Measurements from ENCODE around the gene TRIM63.

TRIM63 gene

GRCh38 chr1:26032656-26033357 lies 34.6 kb downstream of the TRIM63 start:
- DNase-seq: no peak

DNA sequence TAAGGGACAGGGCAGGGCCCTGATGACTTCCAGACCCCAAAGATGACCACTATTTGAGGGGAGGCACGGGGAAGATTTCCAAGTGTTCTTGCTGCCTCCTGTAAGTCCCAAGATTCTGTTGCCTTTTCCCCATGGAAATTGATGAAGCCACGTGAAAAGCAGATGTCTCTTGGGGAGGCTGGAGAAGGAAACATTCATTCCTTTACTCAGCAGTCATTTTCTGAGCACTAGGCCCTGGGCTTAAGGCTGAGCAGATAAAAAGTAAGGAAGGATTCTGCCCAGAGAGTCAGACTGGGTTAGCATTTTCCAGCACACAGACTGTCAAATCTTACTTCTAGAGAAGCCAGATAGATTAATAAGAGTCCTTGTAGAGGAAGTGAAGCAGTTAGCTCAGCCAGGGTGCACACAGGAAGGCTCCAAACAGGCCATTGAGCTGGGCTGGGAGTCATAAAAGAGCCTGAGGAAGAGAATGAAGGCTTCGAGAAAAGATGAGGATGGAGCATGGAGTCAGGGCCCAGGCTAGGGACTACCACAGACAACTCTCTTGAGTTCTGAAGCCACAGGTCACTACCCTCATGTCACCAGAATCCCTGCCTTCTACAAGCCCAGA lies 35.7 kb downstream of the TRIM63 start:
- DNase-seq: no peak

GRCh38 chr1:26031196-26031595 lies 36.2 kb downstream of the TRIM63 start:
- DNase-seq: no peak

- DNase-seq: no peak
Observed at GRCh38 chr1:26029864-26030481, 37.5 kb downstream of the TRIM63 start.

DNA sequence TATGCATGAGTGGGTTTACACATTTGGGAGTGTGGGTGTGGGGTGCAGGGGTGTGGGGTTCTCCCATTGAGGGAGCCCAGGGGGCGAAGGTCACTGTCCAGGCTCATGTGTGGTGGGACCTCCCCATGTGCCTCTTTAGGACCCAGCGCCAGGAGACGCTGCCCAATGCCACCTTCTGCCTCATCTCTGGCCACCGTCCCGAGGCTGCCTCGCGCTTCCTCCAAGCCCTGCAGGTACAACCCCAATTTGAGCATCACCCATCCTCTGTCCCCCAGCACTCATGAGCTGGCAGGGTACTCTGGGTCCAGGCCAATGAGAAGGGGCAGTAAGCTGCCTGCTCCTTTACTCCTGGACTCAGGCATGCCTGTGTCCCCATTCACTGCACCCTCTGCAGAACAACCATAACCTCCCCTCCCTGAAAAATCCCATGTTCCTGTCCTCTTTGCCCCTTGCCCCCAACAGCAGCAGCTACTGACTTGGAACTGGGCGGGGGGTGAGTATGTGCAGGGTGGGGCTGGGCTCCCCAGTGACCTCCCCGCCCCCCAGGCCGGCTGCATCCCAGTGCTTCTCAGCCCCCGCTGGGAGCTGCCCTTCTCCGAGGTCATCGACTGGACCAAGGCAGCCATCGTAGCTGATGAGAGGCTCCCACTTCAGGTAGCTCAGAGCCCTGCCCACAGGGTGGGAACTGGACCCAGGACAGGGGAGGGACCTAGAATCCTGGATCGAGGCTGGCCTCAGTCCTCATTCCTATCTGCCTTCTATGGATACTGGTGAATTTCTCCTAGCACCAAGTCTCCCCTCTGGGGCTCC lies 38.2 kb downstream of the TRIM63 start:
- no peak for DNase-seq

DNA sequence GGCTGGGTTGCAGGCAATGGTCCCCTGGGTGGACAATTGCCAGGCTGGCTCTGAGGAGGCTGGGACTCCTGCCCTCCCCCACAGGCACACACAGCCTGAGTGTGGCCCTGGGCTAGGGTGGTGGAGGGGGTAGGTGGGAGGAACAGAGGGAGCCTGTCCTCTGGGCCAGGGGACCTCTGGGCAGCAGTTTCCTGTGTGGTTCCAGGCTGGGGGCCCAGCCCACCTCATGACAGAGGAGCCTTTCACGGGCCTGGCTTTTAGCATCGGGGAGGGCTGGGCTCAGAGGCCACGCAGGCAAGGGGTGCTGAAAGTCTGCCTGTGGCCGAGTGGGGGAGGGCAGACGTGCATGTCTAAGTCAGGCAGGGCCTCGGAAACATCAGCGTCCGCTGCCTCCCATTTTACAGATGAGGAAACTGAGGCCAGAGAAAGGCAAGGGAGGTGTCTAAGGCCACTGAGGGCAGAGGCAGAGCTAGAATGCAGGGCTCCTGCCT lies 38.9 kb downstream of the TRIM63 start:
- DNase-seq: no peak

DNA sequence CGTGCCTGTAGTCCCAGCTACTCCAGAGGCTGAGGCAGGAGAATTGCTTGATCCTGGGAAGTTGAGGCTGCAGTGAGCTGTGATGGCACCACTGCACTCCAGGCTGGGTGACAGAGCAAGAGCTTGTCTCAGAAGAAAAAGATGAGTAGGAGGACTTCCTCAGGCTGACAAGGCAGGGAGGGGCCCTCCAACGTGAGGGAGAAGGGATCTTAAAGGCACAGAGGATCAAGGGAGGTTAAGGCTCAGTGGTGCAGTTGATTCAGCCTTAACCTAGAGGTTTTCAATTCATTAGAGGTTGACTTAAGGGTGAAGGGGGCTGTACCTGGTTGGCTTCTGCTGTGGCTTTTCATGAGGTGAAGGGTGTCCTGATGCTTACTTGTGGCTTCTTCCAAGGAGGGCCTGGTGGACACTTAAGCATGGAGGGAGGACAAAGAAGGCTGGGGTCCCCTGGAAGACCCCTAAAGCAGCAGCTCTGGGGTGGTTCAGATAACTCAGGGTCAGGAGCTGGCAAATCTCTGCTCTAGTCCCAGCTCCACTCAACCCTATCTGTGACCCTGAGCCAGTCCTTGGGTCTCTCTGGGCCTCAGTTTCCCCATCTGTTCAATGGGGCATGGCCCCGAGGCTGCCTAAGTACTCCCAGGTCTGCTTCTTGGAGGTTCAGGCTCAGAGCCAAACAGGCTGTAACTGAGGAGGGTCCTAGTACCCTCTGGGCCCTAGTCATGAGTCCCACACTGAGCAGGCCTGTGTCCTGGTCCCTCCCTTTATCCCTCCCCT lies 39.5 kb downstream of the TRIM63 start:
- DNase-seq: no peak

DNA sequence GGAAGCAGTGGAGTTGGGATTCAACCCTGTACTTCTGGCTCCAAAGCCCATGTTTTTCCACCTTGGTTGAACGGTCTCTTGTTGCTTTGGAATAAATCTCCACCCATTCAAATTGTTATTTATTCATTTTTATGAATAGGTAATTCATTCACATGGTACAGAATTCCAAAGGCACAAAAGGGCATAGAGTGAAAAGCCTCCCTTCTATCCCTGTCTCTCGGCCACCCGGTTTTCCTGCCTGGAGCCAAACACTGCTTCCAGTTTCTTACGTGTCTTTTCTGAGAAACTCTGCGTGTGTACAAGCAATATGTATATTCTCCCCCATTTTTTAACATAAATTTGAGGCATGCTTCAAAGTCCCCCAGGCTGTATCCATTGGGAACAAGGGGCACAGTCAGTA lies 41.9 kb downstream of the TRIM63 start:
- no peak for DNase-seq

DNA sequence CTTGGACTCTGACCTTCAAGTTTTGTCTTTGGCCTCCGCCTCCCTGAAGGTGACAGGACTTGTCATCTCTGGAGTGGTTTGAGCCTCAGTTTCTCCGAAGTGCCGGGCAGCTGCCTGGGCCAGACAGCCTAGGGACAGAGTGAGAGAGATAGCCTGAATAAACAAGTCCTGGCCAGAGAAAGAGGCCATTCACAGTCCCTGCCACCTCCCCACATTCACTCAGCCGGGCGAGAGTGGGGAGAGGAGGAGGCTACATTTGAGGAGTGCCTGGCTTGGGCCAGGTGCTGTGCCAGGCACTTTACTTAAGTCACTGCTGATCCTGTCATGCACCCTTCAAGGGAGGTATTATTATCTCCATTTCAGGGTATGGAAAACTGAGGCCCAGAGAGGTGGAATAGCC lies 42.4 kb downstream of the TRIM63 start:
- DNase-seq: no peak

DNA sequence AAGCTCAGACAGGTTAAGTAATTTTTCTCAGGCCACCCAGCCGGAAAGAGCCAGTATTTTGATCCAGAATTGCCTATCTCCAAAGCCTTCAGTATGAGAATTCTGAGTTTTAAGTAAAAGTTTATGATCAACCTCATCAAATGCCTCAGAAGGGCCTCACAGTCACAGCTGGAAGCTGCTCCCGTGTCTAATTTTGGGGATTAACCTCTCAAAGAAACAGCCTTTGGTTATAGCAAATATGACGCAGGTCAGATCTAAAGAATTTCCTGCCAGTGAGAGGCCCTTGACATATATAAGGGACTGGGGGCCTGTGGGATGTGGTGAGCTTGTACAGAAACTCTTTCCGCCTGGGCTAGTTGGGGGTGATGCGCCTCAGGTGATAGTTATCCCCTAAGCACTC lies 43.6 kb downstream of the TRIM63 start:
- DNase-seq: no peak

GRCh38 chr1:26023009-26023408 lies 44.4 kb downstream of the TRIM63 start:
- DNase-seq: no peak

- DNase-seq: no peak
Observed at GRCh38 chr1:26022404-26022779, 45.0 kb downstream of the TRIM63 start.

DNA sequence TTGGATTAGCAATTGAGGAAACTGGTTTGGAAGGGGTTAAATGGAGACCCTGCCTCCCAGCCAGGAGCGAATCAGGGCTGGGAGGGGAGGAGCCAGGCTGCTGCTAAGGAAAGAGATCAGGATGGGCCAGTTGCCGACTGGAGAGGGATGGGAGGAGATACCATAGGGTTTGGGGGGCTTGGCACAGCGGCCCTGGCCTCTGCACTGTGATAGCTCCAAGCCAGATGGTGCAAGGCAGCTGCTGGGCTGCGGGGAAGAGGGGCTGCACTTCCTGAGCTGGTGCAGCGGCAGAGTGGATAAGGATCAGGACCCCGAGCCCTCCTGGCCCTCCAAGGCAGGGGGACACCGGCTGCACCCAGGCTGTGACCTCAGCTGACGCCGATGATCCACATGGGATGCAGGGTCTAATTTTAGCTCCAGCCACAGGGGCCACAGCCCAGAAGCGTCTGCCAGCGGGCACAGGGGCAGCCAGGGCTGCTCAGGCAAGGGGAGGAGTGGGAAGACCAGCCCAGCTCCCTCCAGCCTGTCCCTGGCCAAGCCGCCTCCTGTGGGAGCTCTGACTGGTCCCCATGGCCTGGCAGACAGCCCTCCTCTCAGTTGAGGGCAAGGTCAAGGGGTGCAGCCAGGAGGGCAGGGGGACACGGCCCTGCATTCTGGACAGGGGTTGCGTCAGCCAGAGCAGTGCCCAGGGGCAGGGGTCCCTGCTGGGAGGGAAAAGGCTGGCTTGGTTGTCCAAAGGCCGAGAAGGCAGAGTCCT lies 45.6 kb downstream of the TRIM63 start, which contains the start of gene EXTL1:
EXTL1 (plus strand) TSS at position 129 of the 757 bp plus-strand sequence. CDS start 872 bp downstream, outside the sequence.
- DNase-seq: peak; percentile 4

GRCh38 chr1:26020941-26021646 lies 46.3 kb downstream of the TRIM63 start:
- no peak for DNase-seq

GRCh38 chr1:26020330-26020768 lies 47.1 kb downstream of the TRIM63 start:
- DNase-seq: no peak

GRCh38 chr1:26019641-26020315 lies 47.7 kb downstream of the TRIM63 start:
- DNase-seq: no peak

DNA sequence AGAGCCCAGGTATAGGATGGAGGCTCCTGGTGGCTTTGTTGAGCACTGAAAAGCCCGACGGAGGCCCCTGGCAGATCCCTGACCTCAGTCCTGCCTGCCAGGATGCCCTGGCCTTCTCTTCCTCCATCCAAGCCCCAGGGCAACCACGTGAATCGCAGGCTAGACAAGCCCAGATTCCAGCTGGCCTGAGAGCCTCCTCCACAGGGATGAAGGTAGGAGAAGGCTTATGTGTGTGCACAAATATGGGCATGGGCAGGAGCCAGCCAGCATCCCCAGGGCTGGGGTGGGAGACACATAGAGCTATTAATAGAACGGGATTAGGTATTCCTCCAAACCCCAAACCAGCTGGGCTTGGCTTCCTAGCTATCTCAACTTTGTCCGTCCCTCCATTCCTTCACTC lies 49.8 kb downstream of the TRIM63 start:
- no peak for DNase-seq

DNA sequence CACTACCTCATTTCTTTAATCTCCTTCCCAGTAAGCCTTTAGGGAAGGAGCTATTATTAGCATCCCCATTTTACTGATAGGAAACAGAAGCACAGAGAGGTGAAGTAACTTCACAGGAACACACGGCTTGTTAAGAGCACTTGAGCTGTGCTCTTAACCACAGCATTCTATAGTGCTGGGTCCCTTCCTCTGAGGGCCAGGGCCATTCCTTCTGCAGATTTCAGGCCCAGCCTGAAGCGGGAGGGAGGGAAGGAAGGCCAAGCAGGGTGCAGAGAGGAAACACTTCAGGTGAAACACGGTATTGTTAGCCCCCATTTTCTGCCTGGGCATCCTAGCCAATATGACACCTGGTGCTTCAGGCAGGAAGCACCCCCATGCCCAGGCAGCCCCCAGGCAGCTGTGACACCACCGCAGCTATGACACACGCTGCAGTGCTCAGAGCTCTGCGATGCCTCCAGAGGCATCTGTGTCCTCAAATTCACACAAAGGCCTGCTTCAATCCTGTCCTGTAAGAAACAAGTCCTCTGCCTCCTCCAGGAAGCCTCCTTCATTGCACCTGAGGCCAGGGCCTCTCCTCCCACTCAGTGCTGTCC lies 50.4 kb downstream of the TRIM63 start:
- DNase-seq: no peak

DNA sequence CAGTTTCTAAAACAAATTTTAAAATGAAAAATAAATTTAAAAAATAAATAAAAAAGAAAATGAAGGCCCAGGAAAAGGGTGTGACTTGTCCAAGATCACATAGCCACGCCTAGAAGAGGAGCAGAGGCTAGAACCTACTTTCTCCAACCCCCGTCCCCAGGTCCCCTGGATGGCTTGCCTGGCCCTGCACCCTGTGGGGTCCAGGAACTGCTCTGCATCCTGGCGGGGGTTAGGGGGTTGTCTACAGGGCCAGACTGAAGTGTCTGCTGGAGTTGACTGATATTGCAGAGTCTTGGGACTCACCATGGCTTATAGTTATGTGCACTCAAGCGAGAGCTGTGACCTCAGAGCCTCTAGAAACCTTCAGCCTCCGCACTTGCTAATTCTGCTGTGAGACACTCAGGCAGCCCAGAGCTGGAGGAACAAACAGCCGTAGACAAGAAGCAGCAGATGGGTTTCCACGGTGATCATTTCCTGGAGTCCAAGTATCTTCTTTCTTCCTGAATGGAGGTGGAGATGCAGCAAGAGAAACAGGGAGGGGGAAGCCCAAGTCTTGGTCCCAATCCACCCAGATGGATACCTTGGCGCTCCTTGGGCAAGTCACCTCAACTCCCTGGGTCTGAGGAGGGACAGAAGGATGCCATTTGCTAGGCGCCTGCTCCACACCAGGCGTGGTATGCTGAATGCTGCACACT lies 51.0 kb downstream of the TRIM63 start:
- DNase-seq: no peak
